ENCODE measurements around the gene CEBPB.
"Not testable (repeated sequence)": the region's sequence is repeated elsewhere in the genome, so short reads cannot be mapped to it uniquely, and the experiment has no call there.

Gene CEBPB

GRCh38 chr20:50153500-50154377 lies 36.9 kb upstream of the CEBPB start, which contains the start of gene PEDS1:
Gene PEDS1 (minus strand): TSS chr20:50153723. CDS start chr20:50153637, 86 bp downstream.
- no peak for TF ChIP-seq CTCF (IDR thresholded peaks at IDR 0.05; ENCODE audit: borderline replicate concordance, insufficient read depth, low read depth, low read length)
- peak within 1 kb of the TSS; percentile 74 for H3K4me3 ChIP-seq (ENCODE audit: low read depth, low read length)

- H3K4me3 ChIP-seq (ENCODE audit: low read depth, low read length), result not testable (repeated sequence)
These were observed 29.1 kb upstream of the CEBPB start for GRCh38 chr20:50161494-50161893.

- H3K4me3 ChIP-seq (ENCODE audit: low read depth, low read length), result no peak overlapping the region
- TF ChIP-seq CTCF (IDR thresholded peaks at IDR 0.05; ENCODE audit: borderline replicate concordance, insufficient read depth, low read depth, low read length), result no peak
These were observed 26.9 kb upstream of the CEBPB start for GRCh38 chr20:50163570-50164317.

- H3K4me3 ChIP-seq (ENCODE audit: low read depth, low read length), result peak overlapping the region; percentile 18
- TF ChIP-seq CTCF (IDR thresholded peaks at IDR 0.05; ENCODE audit: borderline replicate concordance, insufficient read depth, low read depth, low read length), result no peak
These were observed 24.7 kb upstream of the CEBPB start for GRCh38 chr20:50165684-50166554.

GRCh38 chr20:50169329-50169823 lies 21.3 kb upstream of the CEBPB start:
- peak; percentile 88 for TF ChIP-seq CTCF (IDR thresholded peaks at IDR 0.05; ENCODE audit: borderline replicate concordance, insufficient read depth, low read depth, low read length)
- H3K4me3 ChIP-seq (ENCODE audit: low read depth, low read length), result no peak overlapping the region

GRCh38 chr20:50170549-50171220 lies 19.9 kb upstream of the CEBPB start:
- no peak for TF ChIP-seq CTCF (IDR thresholded peaks at IDR 0.05; ENCODE audit: borderline replicate concordance, insufficient read depth, low read depth, low read length)

More at GRCh38 chr20:50170549-50171220, 19.9 kb upstream of the CEBPB start:
- no peak overlapping the region for H3K4me3 ChIP-seq (ENCODE audit: low read depth, low read length)
